HG03432 (cell line): ENCODE results near the gene GCK.
"Not testable (repeated sequence)": the region's sequence is repeated elsewhere in the genome, so short reads cannot be mapped to it uniquely, and the experiment has no call there.

Experiments used
- ATAC-seq: cut with Tn5 transposase; IDR thresholded peaks from one replicate; pipeline ENCODE4 v1.9.1; 2021; ENCODE audit warnings: mild to moderate bottlenecking, moderate library complexity; ENCODE audit not compliant: unreplicated experiment

The GCK gene

GRCh38 chr7:44208085-44208484 lies 18.8 kb upstream of the GCK start:
- ATAC-seq, result no peak

- ATAC-seq, result no peak
Observed at GRCh38 chr7:44206008-44206407, 16.8 kb upstream of the GCK start.

- ATAC-seq, result no peak
Observed at GRCh38 chr7:44201813-44202212, 12.6 kb upstream of the GCK start.

GRCh38 chr7:44200699-44201461 lies 11.6 kb upstream of the GCK start, which contains the start of gene YKT6:
Gene YKT6, plus strand, starts transcription at chr7:44200978. Its CDS starts 158 bp downstream, at chr7:44201136.
- peak; percentile 98 for ATAC-seq

GRCh38 chr7:44200163-44200562 lies 10.9 kb upstream of the GCK start:
- not testable (repeated sequence) for ATAC-seq

GRCh38 chr7:44197474-44197873 lies 8.2 kb upstream of the GCK start:
- no peak for ATAC-seq

- ATAC-seq, result no peak
Observed at GRCh38 chr7:44196450-44196872, 7.2 kb upstream of the GCK start.

GRCh38 chr7:44195889-44196288 lies 6.7 kb upstream of the GCK start:
- no peak for ATAC-seq

GRCh38 chr7:44194562-44195145 lies 5.4 kb upstream of the GCK start:
- ATAC-seq, result no peak

GRCh38 chr7:44194069-44194468 lies 4.8 kb upstream of the GCK start:
- ATAC-seq, result no peak

GRCh38 chr7:44193011-44193802 lies 4.0 kb upstream of the GCK start:
- ATAC-seq, result no peak

- ATAC-seq, result no peak
Observed at GRCh38 chr7:44191171-44191570, 1.9 kb upstream of the GCK start.

- ATAC-seq, result no peak
Observed at GRCh38 chr7:44189993-44190872, 994 bp upstream of the GCK start.

GRCh38 chr7:44188480-44189225 lies 586 bp downstream of the GCK start:
- no peak for ATAC-seq

GRCh38 chr7:44187636-44188416 lies 1.4 kb downstream of the GCK start:
- ATAC-seq, result no peak

- ATAC-seq, result no peak
Observed at GRCh38 chr7:44186736-44187135, 2.5 kb downstream of the GCK start.

- ATAC-seq, result no peak
Observed at GRCh38 chr7:44185729-44186128, 3.5 kb downstream of the GCK start.

GRCh38 chr7:44184873-44185446 lies 4.3 kb downstream of the GCK start:
- ATAC-seq, result no peak
